Activated CD4-positive, alpha-beta T cell treated with anti-CD3 and anti-CD28 coated beads for 36 hours (primary cell): ENCODE results near the gene GLIS1. TPM values are rescaled to one million over a fixed set of nuclear protein-coding genes. Genes with fewer than 3 reads are reported as not detected.

Source experiments
- ATAC-seq: fragments of 200-7000 bp; cut with Tn5 transposase; one replicate; pipeline ENCODE4 v1.10.0; 2021; ENCODE audit warnings: mild to moderate bottlenecking, moderate library complexity
- CTCF ChIA-PET: fragments of 350-600 bp; sonication (Branson Sonifier 250); formaldehyde crosslinking; loops from one replicate; lab custom pipeline; 2021; ENCODE audit warnings: antibody characterized with exemption; lab: Charles Lee
- POLR2A ChIA-PET: fragments of 350-600 bp; sonication (Branson Sonifier 250); formaldehyde crosslinking; loops from one replicate; lab custom pipeline; 2021; ENCODE audit warnings: antibody characterized with exemption, inconsistent platforms; lab: Charles Lee
- DNase-seq: peaks from one replicate; pipeline ENCODE4 v3.0.0-alpha.2; 2020
- H3K27ac Mint-ChIP-seq: one replicate; pipeline ENCODE4 v1.8.0; 2021; ENCODE audit warnings: mixed read lengths
- H3K27me3 Mint-ChIP-seq: one replicate; pipeline ENCODE4 v1.8.0; 2021; ENCODE audit warnings: mixed read lengths
- H3K36me3 Mint-ChIP-seq: one replicate; pipeline ENCODE4 v1.8.0; 2021; ENCODE audit warnings: low read depth, mixed read lengths
- H3K4me1 Mint-ChIP-seq: one replicate; pipeline ENCODE4 v1.8.0; 2021; ENCODE audit warnings: mixed read lengths
- H3K4me3 Mint-ChIP-seq: one replicate; pipeline ENCODE4 v1.8.0; 2021; ENCODE audit warnings: mild to moderate bottlenecking, moderate library complexity, mixed read lengths
- H3K9me3 Mint-ChIP-seq: one replicate; pipeline ENCODE4 v1.8.0; 2021; ENCODE audit warnings: low read depth, mixed read lengths
- intact Hi-C, 2 experiments: fragments of 100-400 bp; cut with DNase I in 1 of 2; cut with micrococcal nuclease in 1 of 2; formaldehyde crosslinking; loops; one replicate each; pipeline versions ENCODE4 v1.14.2 to v1.15.1; 2022 to 2024; cut with DNase I, micrococcal nuclease
- total RNA-seq, 2 experiments: library from RNA; stranded (reverse); gene quantifications; one replicate each; pipeline ENCODE4 v1.2.3, GENCODE V29; 2021

GLIS1 gene
- total RNA-seq, 2 experiments from 2014 or later: not detected

- Mint-ChIP-seq H3K27ac (no peak overlapping the region), H3K27me3 (peaks cover 11% of the 10 kb centered on the region), H3K9me3 (no peaks in the 10 kb centered on the region), H3K4me3 (no peak overlapping the region), H3K4me1 (no peaks in the 10 kb centered on the region), H3K36me3 (no peaks in the 10 kb centered on the region)
- CTCF ChIA-PET: no interaction called here
- DNase-seq (no peak), ATAC-seq (no peak)
- intact Hi-C loops: no loop called here
- POLR2A ChIA-PET: no interaction called here
Measured at GRCh38 chr1:53689736-53690326, 49.1 kb downstream of the GLIS1 start.

- no peak overlapping the region for H3K4me3 Mint-ChIP-seq
- DNase-seq (no peak), ATAC-seq (no peak)
- intact Hi-C loops: no loop called here
- H3K9me3 Mint-ChIP-seq: no peaks in the 10 kb centered on the region
- ChIA-PET POLR2A (no interaction called here), CTCF (no interaction called here)
- no peaks in the 10 kb centered on the region for H3K4me1 Mint-ChIP-seq
- no peak overlapping the region for H3K27ac Mint-ChIP-seq
- no peaks in the 10 kb centered on the region for H3K36me3 Mint-ChIP-seq
- peaks cover 11% of the 10 kb centered on the region for H3K27me3 Mint-ChIP-seq
Measured at GRCh38 chr1:53689223-53689622, 49.7 kb downstream of the GLIS1 start.

GRCh38 chr1:53688381-53689102 is 50.4 kb downstream of the GLIS1 start:
- ATAC-seq (no peak), DNase-seq (peak; percentile 31)
- Mint-ChIP-seq H3K27ac (no peak overlapping the region), H3K27me3 (peaks cover 11% of the 10 kb centered on the region), H3K4me1 (no peaks in the 10 kb centered on the region), H3K36me3 (no peaks in the 10 kb centered on the region), H3K4me3 (no peak overlapping the region), H3K9me3 (no peaks in the 10 kb centered on the region)
- ChIA-PET POLR2A (no interaction called here), CTCF (interaction anchor here (0.7 kb wide), 1 partner anchor 240 kb away, joined by 3 read pairs; no protein-coding TSS in a partner anchor)
- intact Hi-C loops: no loop called here

GRCh38 chr1:53687901-53688300 is 51.1 kb downstream of the GLIS1 start:
- ChIA-PET CTCF (interaction anchor here (0.7 kb wide), 1 partner anchor 239 kb away, joined by 3 read pairs; no protein-coding TSS in a partner anchor), POLR2A (no interaction called here)
- no peaks in the 10 kb centered on the region for H3K36me3 Mint-ChIP-seq
- H3K4me1 Mint-ChIP-seq: no peaks in the 10 kb centered on the region
- ATAC-seq: no peak
- H3K4me3 Mint-ChIP-seq: no peak overlapping the region
- no peaks in the 10 kb centered on the region for H3K9me3 Mint-ChIP-seq
- no peak overlapping the region for H3K27ac Mint-ChIP-seq
- peaks cover 11% of the 10 kb centered on the region for H3K27me3 Mint-ChIP-seq
- DNase-seq: no peak
- intact Hi-C loops: no loop called here

DNA sequence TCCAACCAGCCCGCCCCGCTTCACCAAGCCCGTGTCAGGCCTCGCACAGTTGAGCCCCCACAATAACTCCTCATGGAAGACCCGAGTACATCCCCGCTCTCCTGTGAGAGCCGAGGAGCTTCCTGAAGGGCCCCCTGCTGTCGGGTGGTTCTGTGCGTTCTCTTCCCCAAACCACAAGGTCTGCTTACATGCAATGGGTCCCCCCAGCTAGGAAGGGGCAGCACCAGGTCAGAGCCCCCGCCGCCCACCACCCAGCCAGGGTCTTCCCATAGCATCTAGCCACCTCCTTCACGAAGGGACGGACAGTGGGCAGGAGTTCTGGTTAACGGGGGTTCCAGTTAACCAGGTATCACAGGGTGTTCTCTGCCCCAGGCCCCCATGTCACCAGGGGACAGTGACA is 51.5 kb downstream of the GLIS1 start:
- H3K9me3 Mint-ChIP-seq: no peaks in the 10 kb centered on the region
- no peak overlapping the region for H3K27ac Mint-ChIP-seq
- H3K36me3 Mint-ChIP-seq: no peaks in the 10 kb centered on the region
- DNase-seq: no peak
- no peak overlapping the region for H3K4me3 Mint-ChIP-seq
- intact Hi-C loops: no loop called here
- no peak for ATAC-seq
- no peaks in the 10 kb centered on the region for H3K4me1 Mint-ChIP-seq
- peaks cover 11% of the 10 kb centered on the region for H3K27me3 Mint-ChIP-seq
- POLR2A ChIA-PET: no interaction called here
- CTCF ChIA-PET: no interaction called here

- no peak overlapping the region for H3K4me3 Mint-ChIP-seq
- intact Hi-C loops: no loop called here
- DNase-seq: no peak
- no peaks in the 10 kb centered on the region for H3K9me3 Mint-ChIP-seq
- CTCF ChIA-PET: no interaction called here
- POLR2A ChIA-PET: no interaction called here
- no peaks in the 10 kb centered on the region for H3K36me3 Mint-ChIP-seq
- H3K27me3 Mint-ChIP-seq: peaks cover 11% of the 10 kb centered on the region
- peaks cover 3% of the 10 kb centered on the region for H3K4me1 Mint-ChIP-seq
- ATAC-seq: no peak
- H3K27ac Mint-ChIP-seq: no peak overlapping the region
Measured at GRCh38 chr1:53686965-53687267, 52.0 kb downstream of the GLIS1 start.

DNA sequence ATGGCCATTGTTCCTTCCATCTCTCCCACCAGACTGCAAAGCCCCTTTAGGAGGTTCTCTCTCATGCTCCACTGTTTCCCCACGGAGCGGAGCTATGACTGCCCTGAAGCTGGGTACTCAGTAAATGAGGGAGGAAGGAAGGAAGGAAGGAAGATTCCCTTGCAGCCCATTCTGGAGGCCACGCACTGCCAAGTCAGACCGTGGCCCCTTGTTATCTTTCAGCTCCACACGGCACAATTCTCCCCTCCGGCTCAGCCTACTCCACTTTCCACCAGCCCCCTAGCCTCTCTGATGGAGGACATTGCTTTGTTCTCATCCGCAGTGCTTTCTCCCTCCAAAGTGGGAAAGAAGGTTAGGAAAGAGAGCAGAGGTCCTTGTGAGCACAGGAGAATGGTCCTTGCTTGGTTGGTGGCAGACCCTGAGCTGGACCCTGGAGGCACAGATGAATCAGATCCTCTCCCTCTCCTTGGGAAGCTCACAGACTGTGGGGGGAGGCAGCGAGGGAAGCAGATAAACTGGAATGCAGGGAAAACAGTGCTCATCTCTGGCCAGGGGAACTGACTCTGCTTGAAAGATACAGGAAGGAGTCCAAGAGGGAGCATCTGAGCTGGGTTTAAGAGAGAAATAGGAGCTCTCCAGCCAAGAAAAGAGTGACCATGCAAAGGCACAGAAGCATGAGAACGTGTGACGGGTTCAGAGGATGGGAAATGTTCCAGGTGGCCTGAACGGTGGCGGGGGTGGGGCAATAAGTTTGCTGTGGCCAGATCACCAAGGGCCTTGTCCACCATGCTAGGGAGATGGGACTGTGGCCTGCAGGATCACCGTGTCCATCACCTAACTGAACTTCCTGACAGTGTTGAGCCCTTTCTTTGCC is 52.6 kb downstream of the GLIS1 start:
- Mint-ChIP-seq H3K27me3 (peaks cover 9% of the 10 kb centered on the region), H3K36me3 (no peaks in the 10 kb centered on the region), H3K4me1 (peaks cover 5% of the 10 kb centered on the region), H3K27ac (no peak overlapping the region), H3K4me3 (no peak overlapping the region), H3K9me3 (no peaks in the 10 kb centered on the region)
- no peak for DNase-seq
- intact Hi-C loops: no loop called here
- ChIA-PET POLR2A (no interaction called here), CTCF (interaction anchor here (1.1 kb wide), 1 partner anchor 174 kb away, joined by 3 read pairs; no protein-coding TSS in a partner anchor)
- ATAC-seq: no peak

- Mint-ChIP-seq H3K4me1 (peaks cover 5% of the 10 kb centered on the region), H3K36me3 (no peaks in the 10 kb centered on the region), H3K9me3 (no peaks in the 10 kb centered on the region), H3K27me3 (peaks cover 9% of the 10 kb centered on the region), H3K27ac (no peak overlapping the region), H3K4me3 (no peak overlapping the region)
- ATAC-seq (no peak), DNase-seq (no peak)
- intact Hi-C loops: no loop called here
- POLR2A ChIA-PET: no interaction called here
- CTCF ChIA-PET: interaction anchor here (1.1 kb wide), 1 partner anchor 175 kb away, joined by 3 read pairs; no protein-coding TSS in a partner anchor
Measured at GRCh38 chr1:53685272-53686051, 53.5 kb downstream of the GLIS1 start.

GRCh38 chr1:53684741-53685140 is 54.2 kb downstream of the GLIS1 start:
- Mint-ChIP-seq H3K36me3 (no peaks in the 10 kb centered on the region), H3K27ac (no peak overlapping the region), H3K9me3 (no peaks in the 10 kb centered on the region), H3K4me3 (no peak overlapping the region), H3K4me1 (peaks cover 5% of the 10 kb centered on the region), H3K27me3 (peaks cover 9% of the 10 kb centered on the region)
- CTCF ChIA-PET: interaction anchor here (0.6 kb wide), 1 partner anchor 200 kb away, joined by 4 read pairs; no protein-coding TSS in a partner anchor
- ATAC-seq (no peak), DNase-seq (no peak)
- intact Hi-C loops: no loop called here
- POLR2A ChIA-PET: no interaction called here

DNA sequence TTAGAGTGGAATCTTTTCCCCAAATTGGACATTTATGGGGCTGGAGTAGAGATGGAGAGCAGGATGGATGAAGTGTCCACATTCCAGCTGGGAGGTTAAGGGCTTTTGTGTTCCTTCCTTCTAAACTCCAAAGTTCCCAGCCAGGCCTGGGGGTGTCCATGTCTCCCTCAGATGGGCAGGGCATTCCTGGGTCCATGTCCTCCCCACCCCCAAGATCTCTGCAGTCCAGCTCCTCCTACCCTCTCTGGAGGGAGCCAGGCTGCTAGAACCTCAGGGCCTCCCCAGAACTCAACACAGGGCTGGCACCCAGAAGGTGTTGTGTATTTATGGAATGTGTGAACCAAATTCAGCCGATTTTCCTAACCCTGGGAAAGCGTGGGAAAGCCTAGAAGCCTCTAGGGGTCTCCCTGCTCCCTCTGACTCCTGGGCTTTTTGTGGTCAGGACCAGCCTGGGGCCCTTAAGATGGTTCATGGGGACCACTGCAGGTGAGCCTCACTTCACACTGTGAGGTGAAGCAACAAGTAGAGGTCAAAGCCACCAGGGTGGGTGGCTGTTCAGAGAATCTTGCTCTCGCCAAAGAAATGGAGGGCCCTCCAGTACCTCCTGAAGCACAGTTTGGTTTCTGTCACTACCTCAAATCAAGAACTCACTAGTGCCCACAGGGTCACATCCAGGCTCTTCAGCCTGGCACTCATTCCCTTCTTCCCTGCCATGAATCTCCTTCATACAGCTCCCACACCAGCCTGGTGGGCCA is 54.8 kb downstream of the GLIS1 start:
- H3K27ac Mint-ChIP-seq: no peak overlapping the region
- peaks cover 5% of the 10 kb centered on the region for H3K4me1 Mint-ChIP-seq
- ChIA-PET POLR2A (no interaction called here), CTCF (interaction anchor here (0.6 to 1.0 kb wide), 3 partner anchors 10 to 200 kb away, joined by 3 to 5 read pairs (median 4); no protein-coding TSS in a partner anchor)
- DNase-seq (no peak), ATAC-seq (no peak)
- peaks cover 7% of the 10 kb centered on the region for H3K27me3 Mint-ChIP-seq
- no peaks in the 10 kb centered on the region for H3K36me3 Mint-ChIP-seq
- no peaks in the 10 kb centered on the region for H3K9me3 Mint-ChIP-seq
- no peak overlapping the region for H3K4me3 Mint-ChIP-seq
- intact Hi-C loops: no loop called here
